SK-N-SH treated with all-trans-retinoic acid at 6 μM for 48 hours (cell line): ENCODE data around the gene ADAMTS6.

Experiments used
- ARNTL ChIP-seq: fragments of 450-650 bp; formaldehyde crosslinking; IDR thresholded peaks from 2 replicates; pipeline ENCODE4 v1.5.0; 2020; ENCODE audit warnings: low read depth, mild to moderate bottlenecking, moderate library complexity, borderline replicate concordance
- ESRRG ChIP-seq: fragments of 250-450 bp; sonication (Bioruptor Pico); IDR thresholded peaks from 2 replicates; pipeline ENCODE4 v1.6.1; 2021; ENCODE audit warnings: mild to moderate bottlenecking
- GLIS3 ChIP-seq: fragments of 250-450 bp; sonication (Bioruptor Pico); IDR thresholded peaks from 2 replicates; pipeline ENCODE4 v1.5.0; 2020; ENCODE audit warnings: mild to moderate bottlenecking, moderate library complexity
- PPARA ChIP-seq: fragments of 250-450 bp; sonication (Bioruptor Pico); IDR thresholded peaks from 2 replicates; pipeline ENCODE4 v1.5.0; 2020; ENCODE audit warnings: mild to moderate bottlenecking, borderline replicate concordance
- ZC3H10 ChIP-seq: fragments of 250-450 bp; sonication (Bioruptor Pico); IDR thresholded peaks from 2 replicates; pipeline ENCODE4 v1.5.1; 2021; ENCODE audit warnings: mild to moderate bottlenecking, moderate library complexity
- ZNF565 ChIP-seq: fragments of 450-650 bp; formaldehyde crosslinking; conservative IDR thresholded peaks from 2 replicates; pipeline ENCODE4 v1.5.0; 2020; ENCODE audit warnings: low read depth, mild to moderate bottlenecking, moderate library complexity
- TF ChIP-seq, protein P1 (sequence below): fragments of 250-450 bp; sonication (Bioruptor Pico); IDR thresholded peaks from 2 replicates; pipeline ENCODE4 v1.5.1; 2021; ENCODE audit warnings: mild to moderate bottlenecking, moderate library complexity

DNA sequence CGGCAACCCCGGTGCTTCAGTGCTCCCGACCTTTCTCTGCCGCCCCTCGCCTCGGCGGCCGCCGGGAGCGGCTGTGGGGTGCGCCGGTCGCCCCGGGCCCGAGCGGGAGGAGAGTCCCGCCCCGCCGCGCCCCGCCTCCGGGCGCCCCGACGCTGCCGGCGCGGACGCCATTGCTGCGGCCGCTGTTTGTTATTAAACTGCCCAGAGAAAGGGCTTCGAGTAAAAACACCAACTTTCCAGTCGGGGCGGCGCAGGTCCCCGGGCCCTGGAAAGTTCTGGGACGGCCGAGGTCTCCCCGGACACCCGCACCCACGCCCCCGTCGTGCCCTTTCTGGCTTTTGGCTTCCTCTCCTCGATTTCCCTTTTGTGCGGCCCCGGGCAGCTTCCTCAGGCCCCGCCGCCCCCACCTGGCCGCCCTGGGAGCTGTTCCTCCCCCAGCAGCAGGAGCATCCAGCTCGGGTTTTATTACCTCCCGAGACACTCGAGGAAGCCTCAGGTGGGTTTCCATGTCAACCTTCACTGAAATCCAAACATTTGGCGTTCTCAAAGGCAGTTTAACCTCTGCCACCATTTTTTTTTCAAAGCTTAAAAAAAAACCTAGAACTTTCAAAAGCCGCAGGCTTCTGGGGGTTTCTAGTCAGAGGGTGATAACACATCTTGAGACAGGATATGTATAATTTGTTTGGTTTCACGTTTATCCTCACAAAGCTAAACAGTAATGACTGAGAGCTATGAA, 378.6 kb downstream of the ADAMTS6 start:
- TF ChIP-seq, protein P1, sequence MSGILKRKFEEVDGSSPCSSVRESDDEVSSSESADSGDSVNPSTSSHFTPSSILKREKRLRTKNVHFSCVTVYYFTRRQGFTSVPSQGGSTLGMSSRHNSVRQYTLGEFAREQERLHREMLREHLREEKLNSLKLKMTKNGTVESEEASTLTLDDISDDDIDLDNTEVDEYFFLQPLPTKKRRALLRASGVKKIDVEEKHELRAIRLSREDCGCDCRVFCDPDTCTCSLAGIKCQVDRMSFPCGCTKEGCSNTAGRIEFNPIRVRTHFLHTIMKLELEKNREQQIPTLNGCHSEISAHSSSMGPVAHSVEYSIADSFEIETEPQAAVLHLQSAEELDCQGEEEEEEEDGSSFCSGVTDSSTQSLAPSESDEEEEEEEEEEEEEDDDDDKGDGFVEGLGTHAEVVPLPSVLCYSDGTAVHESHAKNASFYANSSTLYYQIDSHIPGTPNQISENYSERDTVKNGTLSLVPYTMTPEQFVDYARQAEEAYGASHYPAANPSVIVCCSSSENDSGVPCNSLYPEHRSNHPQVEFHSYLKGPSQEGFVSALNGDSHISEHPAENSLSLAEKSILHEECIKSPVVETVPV (CRISPR knock-in tag) = no peak
- no peak for TF ChIP-seq ARNTL (CRISPR knock-in tag)
- TF ChIP-seq ZNF565 (CRISPR knock-in tag) = no peak
- no peak for TF ChIP-seq PPARA (CRISPR knock-in tag)
- no peak for TF ChIP-seq ESRRG (CRISPR knock-in tag)
- no peak for TF ChIP-seq ZC3H10 (CRISPR knock-in tag)
- no peak for TF ChIP-seq GLIS3 (CRISPR knock-in tag)
